HepG2 (cell line): ENCODE results near the gene DNAJC12. TPM values are rescaled to one million over a fixed set of nuclear protein-coding genes. Genes with fewer than 3 reads are reported as not detected.

ENCODE experiments used
- IKZF4 ChIP-seq: sonication (generic); formaldehyde crosslinking; IDR thresholded peaks from 2 replicates; pipeline ENCODE4 v1.5.1; 2020; ENCODE audit warnings: borderline replicate concordance, mild to moderate bottlenecking, low read depth, missing genetic modification reagents; ENCODE audit errors: not compliant biosample characterization
- KAT8 ChIP-seq: IDR thresholded peaks from 2 replicates; pipeline ENCODE4 v1.6.1; 2016; ENCODE audit warnings: missing genetic modification reagents, missing compliant biosample characterization
- KDM1A ChIP-seq: IDR thresholded peaks from 2 replicates; pipeline ENCODE4 v1.6.1; 2016; ENCODE audit warnings: missing compliant biosample characterization
- LCORL ChIP-seq, 2 experiments: fragments of 450-650 bp in 1 of 2; sonication (generic) in 1 of 2; formaldehyde crosslinking in 1 of 2; IDR thresholded peaks; 2 replicates each; pipeline versions ENCODE4 v1.5.0 to v1.6.1; 2017 to 2020; ENCODE audit warnings: antibody characterized with exemption in 1 of 2, missing genetic modification reagents in 1 of 2
- MLLT10 ChIP-seq: sonication (generic); formaldehyde crosslinking; IDR thresholded peaks from 2 replicates; pipeline ENCODE4 v1.4.0; 2020; ENCODE audit warnings: missing genetic modification reagents
- PHF21A ChIP-seq: sonication (generic); formaldehyde crosslinking; IDR thresholded peaks from 2 replicates; pipeline ENCODE4 v1.5.0; 2020; ENCODE audit warnings: mild to moderate bottlenecking, missing genetic modification reagents
- TBX2 ChIP-seq: sonication (generic); formaldehyde crosslinking; IDR thresholded peaks from 2 replicates; pipeline ENCODE4 v1.5.0; 2020; ENCODE audit warnings: missing genetic modification reagents, mild to moderate bottlenecking, borderline replicate concordance
- ZBTB38 ChIP-seq: sonication (generic); formaldehyde crosslinking; IDR thresholded peaks from 2 replicates; pipeline ENCODE4 v1.5.1; 2020; ENCODE audit warnings: mild to moderate bottlenecking, missing genetic modification reagents
- ZNF251 ChIP-seq: sonication (generic); formaldehyde crosslinking; IDR thresholded peaks from 2 replicates; pipeline ENCODE4 v1.9.0; 2021; ENCODE audit warnings: mild to moderate bottlenecking, missing genetic modification reagents
- ZNF33B ChIP-seq: sonication (generic); formaldehyde crosslinking; IDR thresholded peaks from 2 replicates; pipeline ENCODE4 v1.5.1; 2020; ENCODE audit warnings: mild to moderate bottlenecking, missing genetic modification reagents
- polyA plus RNA-seq, 8 experiments: library from polyadenylated mRNA; depleted of rRNA in 3 of 8; stranded (reverse) in 7 of 8; unstranded in 1 of 8; fragments of >200 nt; fragmentation: Illumina TruSeq in 4 of 8; extraction: Trizol in 4 of 8; gene quantifications; 2 replicates each; pipeline versions ENCODE4 v1.2.1 to v1.2.3, GENCODE V29; 2011 to 2016; ENCODE audit warnings: low read depth in 4 of 8, missing spikeins in 1 of 8, mixed read lengths in 1 of 8; ENCODE audit not compliant: insufficient read depth in 1 of 8
- total RNA-seq, 5 experiments: library from RNA; depleted of rRNA; stranded (reverse); fragments of >200 nt; fragmentation: Illumina TruSeq; extraction: Trizol; gene quantifications; 2 replicates each; pipeline ENCODE4 v1.2.3, GENCODE V29; 2016; ENCODE audit warnings: low read depth in 1 of 5
- TF ChIP-seq, protein P1 (sequence below): sonication (generic); formaldehyde crosslinking; conservative IDR thresholded peaks from 2 replicates; pipeline ENCODE4 v1.5.0; 2020; ENCODE audit warnings: missing genetic modification reagents
- TF ChIP-seq, protein P2 (sequence below): fragments of 450-650 bp; IDR thresholded peaks from 2 replicates; pipeline ENCODE4 v1.6.1; 2016
- TF ChIP-seq, protein P3 (sequence below): sonication (generic); formaldehyde crosslinking; IDR thresholded peaks from 2 replicates; pipeline ENCODE4 v1.8.0; 2022; ENCODE audit warnings: low read depth, missing genetic modification reagents
- TF ChIP-seq, protein P4 (sequence below): sonication (generic); formaldehyde crosslinking; IDR thresholded peaks from 2 replicates; pipeline ENCODE4 v1.5.1; 2020; ENCODE audit warnings: mild to moderate bottlenecking, missing genetic modification reagents, borderline replicate concordance
- TF ChIP-seq, protein P5 (sequence below): IDR thresholded peaks from 2 replicates; pipeline ENCODE4 v1.6.1; 2016; ENCODE audit warnings: missing compliant biosample characterization, missing genetic modification reagents, borderline replicate concordance

DNAJC12 gene
- total and polyA plus RNA-seq, 2 of the 13 experiments (the other 11 are each of a cell fraction or from before 2014, with no cell fraction given), result 11.6 to 43.9 TPM

DNA sequence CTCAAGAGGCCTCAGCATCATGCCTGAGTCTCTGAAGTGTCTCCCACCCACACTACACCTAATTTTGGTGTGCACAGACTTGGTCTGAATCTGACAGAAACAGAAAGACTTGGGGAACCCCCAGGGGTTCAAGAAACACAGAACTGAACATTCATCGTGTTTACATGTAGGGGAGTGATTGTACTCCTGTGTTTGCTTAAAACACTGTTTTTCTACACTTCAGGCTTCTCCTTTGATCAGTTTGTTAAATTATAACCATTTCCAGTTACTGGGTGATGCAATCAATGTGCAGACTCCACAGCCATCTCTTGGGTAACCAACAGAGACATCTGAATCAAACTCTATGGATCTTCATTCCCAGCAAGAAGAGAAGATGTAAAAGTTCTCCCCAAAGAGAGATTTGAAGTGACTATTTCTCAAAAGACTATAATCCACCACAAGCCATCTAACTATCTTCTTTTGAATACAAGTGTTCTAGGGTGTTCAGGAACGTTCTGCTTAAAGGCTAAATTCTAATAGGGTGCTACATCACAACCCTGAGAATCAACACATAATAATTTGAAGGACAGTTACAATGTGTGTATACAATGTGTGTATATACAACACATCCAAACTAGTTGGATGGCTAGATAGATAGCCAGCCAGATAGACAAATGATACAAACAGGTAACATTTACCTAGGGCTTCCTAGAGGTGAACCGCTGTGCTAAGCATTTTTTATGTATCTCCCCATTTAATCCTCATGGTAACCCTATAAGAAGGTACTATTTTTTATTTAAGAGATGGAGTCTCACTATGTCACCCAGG is 34.2 kb downstream of the DNAJC12 start (continued):
- TF ChIP-seq LCORL (IDR thresholded peaks at IDR 0.05), result no peak
- TF ChIP-seq LCORL (CRISPR knock-in tag; IDR thresholded peaks at IDR 0.05), result peak; percentile 47; the same call in 1 of the 2 replicates
- TF ChIP-seq KDM1A, result peak; percentile 65; the same call in 1 of the 2 replicates
- TF ChIP-seq TBX2 (CRISPR knock-in tag), result peak; percentile 87
- TF ChIP-seq, protein P1, sequence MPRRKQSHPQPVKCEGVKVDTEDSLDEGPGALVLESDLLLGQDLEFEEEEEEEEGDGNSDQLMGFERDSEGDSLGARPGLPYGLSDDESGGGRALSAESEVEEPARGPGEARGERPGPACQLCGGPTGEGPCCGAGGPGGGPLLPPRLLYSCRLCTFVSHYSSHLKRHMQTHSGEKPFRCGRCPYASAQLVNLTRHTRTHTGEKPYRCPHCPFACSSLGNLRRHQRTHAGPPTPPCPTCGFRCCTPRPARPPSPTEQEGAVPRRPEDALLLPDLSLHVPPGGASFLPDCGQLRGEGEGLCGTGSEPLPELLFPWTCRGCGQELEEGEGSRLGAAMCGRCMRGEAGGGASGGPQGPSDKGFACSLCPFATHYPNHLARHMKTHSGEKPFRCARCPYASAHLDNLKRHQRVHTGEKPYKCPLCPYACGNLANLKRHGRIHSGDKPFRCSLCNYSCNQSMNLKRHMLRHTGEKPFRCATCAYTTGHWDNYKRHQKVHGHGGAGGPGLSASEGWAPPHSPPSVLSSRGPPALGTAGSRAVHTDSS (CRISPR knock-in tag), result no peak
- TF ChIP-seq KAT8 (CRISPR knock-in tag), result peak; percentile 83
- no peak for TF ChIP-seq IKZF4 (CRISPR knock-in tag)
- no peak for TF ChIP-seq ZBTB38 (CRISPR knock-in tag)
- TF ChIP-seq, protein P2, sequence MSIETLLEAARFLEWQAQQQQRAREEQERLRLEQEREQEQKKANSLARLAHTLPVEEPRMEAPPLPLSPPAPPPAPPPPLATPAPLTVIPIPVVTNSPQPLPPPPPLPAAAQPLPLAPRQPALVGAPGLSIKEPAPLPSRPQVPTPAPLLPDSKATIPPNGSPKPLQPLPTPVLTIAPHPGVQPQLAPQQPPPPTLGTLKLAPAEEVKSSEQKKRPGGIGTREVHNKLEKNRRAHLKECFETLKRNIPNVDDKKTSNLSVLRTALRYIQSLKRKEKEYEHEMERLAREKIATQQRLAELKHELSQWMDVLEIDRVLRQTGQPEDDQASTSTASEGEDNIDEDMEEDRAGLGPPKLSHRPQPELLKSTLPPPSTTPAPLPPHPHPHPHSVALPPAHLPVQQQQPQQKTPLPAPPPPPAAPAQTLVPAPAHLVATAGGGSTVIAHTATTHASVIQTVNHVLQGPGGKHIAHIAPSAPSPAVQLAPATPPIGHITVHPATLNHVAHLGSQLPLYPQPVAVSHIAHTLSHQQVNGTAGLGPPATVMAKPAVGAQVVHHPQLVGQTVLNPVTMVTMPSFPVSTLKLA, result no peak
- TF ChIP-seq ZNF33B (CRISPR knock-in tag), result no peak
- peak; percentile 31; the same call in 1 of the 2 replicates for TF ChIP-seq PHF21A (CRISPR knock-in tag)
- no peak for TF ChIP-seq ZNF251 (CRISPR knock-in tag)
- TF ChIP-seq, protein P3, sequence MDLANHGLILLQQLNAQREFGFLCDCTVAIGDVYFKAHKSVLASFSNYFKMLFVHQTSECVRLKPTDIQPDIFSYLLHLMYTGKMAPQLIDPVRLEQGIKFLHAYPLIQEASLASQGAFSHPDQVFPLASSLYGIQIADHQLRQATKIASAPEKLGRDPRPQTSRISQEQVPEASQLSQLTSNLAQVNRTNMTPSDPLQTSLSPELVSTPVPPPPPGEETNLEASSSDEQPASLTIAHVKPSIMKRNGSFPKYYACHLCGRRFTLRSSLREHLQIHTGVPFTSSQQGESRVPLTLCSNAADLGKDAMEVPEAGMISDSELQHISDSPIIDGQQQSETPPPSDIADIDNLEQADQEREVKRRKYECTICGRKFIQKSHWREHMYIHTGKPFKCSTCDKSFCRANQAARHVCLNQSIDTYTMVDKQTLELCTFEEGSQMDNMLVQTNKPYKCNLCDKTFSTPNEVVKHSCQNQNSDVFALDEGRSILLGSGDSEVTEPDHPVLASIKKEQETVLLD (CRISPR knock-in tag), result no peak
- TF ChIP-seq, protein P4, sequence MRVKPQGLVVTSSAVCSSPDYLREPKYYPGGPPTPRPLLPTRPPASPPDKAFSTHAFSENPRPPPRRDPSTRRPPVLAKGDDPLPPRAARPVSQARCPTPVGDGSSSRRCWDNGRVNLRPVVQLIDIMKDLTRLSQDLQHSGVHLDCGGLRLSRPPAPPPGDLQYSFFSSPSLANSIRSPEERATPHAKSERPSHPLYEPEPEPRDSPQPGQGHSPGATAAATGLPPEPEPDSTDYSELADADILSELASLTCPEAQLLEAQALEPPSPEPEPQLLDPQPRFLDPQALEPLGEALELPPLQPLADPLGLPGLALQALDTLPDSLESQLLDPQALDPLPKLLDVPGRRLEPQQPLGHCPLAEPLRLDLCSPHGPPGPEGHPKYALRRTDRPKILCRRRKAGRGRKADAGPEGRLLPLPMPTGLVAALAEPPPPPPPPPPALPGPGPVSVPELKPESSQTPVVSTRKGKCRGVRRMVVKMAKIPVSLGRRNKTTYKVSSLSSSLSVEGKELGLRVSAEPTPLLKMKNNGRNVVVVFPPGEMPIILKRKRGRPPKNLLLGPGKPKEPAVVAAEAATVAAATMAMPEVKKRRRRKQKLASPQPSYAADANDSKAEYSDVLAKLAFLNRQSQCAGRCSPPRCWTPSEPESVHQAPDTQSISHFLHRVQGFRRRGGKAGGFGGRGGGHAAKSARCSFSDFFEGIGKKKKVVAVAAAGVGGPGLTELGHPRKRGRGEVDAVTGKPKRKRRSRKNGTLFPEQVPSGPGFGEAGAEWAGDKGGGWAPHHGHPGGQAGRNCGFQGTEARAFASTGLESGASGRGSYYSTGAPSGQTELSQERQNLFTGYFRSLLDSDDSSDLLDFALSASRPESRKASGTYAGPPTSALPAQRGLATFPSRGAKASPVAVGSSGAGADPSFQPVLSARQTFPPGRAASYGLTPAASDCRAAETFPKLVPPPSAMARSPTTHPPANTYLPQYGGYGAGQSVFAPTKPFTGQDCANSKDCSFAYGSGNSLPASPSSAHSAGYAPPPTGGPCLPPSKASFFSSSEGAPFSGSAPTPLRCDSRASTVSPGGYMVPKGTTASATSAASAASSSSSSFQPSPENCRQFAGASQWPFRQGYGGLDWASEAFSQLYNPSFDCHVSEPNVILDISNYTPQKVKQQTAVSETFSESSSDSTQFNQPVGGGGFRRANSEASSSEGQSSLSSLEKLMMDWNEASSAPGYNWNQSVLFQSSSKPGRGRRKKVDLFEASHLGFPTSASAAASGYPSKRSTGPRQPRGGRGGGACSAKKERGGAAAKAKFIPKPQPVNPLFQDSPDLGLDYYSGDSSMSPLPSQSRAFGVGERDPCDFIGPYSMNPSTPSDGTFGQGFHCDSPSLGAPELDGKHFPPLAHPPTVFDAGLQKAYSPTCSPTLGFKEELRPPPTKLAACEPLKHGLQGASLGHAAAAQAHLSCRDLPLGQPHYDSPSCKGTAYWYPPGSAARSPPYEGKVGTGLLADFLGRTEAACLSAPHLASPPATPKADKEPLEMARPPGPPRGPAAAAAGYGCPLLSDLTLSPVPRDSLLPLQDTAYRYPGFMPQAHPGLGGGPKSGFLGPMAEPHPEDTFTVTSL (CRISPR knock-in tag), result peak; percentile 91; the same call in 1 of the 2 replicates
- TF ChIP-seq MLLT10 (CRISPR knock-in tag), result no peak
- TF ChIP-seq, protein P5, sequence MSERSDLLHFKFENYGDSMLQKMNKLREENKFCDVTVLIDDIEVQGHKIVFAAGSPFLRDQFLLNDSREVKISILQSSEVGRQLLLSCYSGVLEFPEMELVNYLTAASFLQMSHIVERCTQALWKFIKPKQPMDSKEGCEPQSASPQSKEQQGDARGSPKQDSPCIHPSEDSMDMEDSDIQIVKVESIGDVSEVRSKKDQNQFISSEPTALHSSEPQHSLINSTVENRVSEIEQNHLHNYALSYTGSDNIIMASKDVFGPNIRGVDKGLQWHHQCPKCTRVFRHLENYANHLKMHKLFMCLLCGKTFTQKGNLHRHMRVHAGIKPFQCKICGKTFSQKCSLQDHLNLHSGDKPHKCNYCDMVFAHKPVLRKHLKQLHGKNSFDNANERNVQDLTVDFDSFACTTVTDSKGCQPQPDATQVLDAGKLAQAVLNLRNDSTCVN (CRISPR knock-in tag), result no peak
